Muscle of arm (tissue), 12 donors: ENCODE data around the gene PRR29. TPM values are rescaled to one million over a fixed set of nuclear protein-coding genes. Genes with fewer than 3 reads are reported as not detected.
"Not testable (repeated sequence)": the region's sequence is repeated elsewhere in the genome, so short reads cannot be mapped to it uniquely, and the experiment has no call there.

Experiments used
- DNase-seq: peaks from one replicate; pipeline ENCODE4 v3.0.0-alpha.2; 2013
- polyA plus RNA-seq, 12 donors: library from polyadenylated mRNA; unstranded; fragments of 120-200 nt; gene quantifications; one replicate each; pipeline ENCODE4 v1.2.1, GENCODE V29; 2013; ENCODE audit not compliant: insufficient read length in 12 of 12

The PRR29 gene
- polyA plus RNA-seq, 12 donors: 1.7 to 5.4 (median 2.4) TPM; not detected in 1

DNA sequence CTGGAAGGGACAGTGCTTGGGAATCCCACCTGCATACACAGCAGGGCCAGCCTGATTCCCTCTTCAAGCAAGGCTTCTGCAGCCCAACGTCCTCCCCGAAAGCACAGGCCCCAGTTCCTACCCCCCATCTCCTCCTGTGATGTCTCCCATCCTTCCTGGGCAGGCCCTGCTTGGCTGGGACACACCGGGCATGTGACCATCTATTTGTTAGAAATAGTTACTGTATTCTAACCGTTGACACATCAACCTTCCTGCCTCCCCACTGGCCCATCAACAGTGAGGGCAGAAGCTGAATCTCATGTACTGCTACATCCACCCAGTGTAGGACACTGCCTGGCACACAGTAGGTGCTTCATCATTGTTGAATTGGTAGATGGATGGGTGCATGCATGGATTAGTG, 10.7 kb downstream of the PRR29 start:
- no peak for DNase-seq

DNA sequence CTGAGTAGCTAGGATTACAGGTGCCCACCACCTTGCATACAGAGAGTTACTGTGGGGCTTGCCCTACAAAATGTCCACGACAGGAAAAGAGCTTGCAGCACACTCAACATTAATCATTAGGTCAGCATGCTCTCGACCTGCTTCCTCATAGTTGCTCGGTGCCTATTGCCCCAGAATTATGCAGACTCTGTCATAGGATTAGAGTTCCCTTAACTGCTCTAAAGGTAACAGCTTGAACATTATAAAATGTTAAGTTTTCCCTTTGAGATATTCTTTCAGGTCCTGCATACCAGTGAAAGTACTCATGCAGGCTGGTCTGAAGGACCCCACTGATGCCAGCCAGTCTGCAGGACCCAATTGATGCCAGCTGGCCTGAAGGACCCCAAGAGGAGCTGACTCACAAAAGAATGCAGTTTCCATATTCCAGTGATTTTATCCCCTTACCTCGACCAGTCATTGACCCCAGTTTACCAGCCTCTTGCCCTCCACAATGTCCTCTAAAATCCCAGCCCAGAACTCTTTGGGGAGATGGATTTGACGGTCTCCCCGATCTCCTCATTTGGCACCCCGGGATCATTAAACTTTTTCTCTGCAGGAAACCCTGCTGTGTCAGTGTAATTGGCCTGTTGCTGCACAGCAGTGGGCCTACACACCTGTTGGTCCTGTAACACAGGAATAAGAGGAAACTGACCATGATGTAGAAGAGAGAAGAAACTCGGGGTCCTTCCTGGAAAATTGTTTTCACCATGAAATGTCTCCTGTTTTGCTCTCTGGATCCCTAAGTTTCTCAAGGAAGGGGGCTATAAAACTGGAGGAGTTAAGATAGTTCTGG, 11.6 kb downstream of the PRR29 start:
- DNase-seq: no peak

DNA sequence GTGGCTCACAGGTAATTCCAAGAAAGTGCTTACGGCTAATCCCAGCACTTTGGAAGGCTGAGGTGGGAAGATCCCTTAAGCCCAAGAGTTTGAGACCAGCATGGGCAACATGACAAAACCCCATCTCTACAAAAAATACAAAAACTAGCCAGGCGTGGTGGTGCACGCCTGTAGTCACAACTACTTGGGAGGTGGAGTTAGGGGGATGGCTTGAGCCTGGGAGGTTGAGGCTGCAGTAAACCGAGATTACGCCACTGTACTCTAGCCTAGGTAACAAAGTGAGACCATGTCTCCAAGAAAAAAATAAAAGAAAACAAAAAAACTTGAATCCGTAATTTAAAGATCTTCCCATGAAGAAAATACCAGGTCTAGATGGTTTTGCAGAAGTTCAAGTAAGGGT, 17.3 kb downstream of the PRR29 start:
- no peak for DNase-seq

DNA sequence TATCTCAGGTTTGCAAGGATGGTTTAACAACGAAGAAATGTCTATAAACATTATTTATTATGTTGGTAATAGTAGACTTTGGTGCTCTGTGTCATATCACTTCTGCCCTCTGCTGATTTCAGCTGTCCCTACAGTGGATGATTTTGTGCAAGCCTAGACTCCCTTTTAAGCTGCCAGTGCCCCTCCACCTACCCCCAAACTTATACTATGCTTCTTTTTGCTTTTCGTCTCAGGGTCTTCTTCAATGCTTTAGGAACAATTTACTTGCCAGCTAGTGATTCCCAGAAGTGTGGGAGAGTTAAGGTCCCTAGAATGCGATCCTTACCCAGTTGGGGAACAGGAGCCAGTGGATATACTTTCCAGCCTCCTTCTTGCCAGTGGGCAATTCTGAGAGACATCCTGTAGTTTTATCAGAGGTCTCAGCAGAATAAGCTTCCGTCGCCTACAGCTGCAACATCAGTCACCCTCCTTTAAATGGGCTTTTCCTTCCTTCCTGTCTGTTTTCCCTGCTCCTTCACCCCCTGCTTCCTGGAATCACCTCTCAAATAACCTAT, 18.2 kb downstream of the PRR29 start:
- no peak for DNase-seq

DNA sequence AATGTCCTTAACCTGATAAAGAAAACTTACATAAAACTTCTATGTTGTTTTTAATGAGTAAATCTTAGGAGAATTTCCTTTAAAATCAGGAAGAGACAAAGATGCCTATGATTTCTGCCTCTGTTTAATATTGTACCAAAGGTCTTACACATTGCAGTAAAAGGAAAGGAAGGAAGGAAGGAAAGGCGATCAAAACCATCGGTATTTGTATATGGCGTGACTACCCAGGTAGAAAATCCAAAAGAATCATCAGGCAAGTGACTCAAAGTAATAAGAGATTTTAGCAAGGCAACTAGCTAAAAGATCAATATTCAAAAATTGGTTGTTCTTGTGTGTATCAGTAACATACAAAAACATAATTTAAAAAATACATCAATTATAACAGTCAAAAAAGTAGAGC, 18.8 kb downstream of the PRR29 start:
- DNase-seq: no peak

DNA sequence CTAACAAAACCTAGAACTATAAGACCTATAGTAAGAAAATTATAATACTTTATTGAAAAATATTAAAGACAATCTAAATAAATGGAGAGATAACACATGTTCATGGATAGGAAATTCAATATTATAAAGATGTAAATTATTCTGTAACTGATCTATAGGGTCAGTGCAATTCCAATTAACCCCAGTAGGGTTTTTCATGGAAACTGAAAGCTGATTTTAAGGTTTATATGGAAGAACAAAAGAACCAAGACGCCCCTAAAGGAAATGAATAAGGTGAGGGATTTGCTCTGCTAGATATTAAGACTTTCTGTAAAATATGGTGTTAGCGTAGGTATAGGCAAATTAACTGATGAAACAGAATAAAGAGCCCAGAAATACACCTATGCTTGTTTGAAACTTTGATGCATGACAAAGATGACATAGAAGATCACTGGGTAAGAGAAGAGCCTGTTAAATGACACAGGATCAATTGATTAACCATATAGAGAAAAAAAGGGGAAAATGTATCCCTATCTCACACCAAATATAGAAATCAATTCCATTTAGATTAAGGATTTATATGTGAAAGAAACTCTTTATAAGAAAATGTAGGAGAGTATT, 19.3 kb downstream of the PRR29 start:
- DNase-seq: no peak

DNA sequence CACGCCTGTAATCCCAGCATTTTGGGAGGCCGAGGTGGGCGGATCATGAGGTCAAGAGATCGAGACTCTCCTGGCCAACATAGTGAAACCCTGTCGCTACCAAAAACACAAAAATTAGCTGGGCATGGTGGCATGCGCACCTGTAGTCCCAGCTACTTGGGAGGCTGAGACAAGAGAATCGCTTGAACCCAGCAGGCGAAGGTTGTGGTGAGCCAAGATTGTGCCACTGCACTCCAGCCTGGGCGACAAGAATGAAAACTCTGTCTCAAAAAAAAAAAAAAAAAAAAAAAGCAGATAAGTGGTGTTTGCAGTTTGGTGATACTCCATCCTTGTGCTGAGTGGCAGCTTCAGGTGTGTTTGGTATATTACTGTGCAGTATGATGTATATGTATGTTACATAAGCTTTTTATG, 21.4 kb downstream of the PRR29 start:
- not testable (repeated sequence) for DNase-seq

DNA sequence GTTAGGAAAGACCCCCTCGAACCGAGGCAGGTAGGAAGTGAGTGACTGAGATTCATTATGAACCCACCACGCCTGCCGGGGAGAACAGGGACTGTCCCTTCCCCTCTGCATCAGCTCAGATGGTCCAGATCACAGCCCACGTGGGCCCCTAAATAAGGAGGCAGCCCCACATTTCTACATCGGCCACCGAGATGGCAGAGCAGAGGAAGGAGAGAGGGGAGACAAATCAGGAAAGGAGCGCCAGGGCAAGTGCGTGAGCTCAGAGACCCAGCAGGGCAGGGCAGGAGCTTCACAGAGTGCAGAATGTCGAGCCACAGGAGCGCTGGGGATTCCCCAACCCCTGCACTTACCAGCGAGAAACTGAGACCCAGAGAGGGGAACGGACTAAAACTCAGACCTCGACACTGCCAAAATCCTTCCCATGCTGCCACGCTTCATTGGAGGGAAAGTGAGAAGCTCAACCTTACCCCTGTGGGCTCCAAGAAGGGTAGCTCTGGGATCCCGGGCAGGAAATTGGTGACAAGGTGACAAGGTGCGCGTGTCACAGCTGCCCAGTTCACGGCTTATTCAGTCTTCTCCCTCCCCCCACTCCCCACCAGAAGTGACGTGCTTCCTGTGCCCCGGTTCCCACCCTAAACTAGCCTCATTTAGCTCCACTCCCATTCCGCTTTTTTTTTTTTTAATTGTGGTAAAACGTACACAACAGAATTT, 22.1 kb downstream of the PRR29 start, which contains the start of gene ICAM2:
TSS of gene ICAM2 (minus strand) at position 578 of the 711 bp plus-strand sequence. CDS start 13,942 bp downstream, outside the sequence.
- DNase-seq: no peak

DNA sequence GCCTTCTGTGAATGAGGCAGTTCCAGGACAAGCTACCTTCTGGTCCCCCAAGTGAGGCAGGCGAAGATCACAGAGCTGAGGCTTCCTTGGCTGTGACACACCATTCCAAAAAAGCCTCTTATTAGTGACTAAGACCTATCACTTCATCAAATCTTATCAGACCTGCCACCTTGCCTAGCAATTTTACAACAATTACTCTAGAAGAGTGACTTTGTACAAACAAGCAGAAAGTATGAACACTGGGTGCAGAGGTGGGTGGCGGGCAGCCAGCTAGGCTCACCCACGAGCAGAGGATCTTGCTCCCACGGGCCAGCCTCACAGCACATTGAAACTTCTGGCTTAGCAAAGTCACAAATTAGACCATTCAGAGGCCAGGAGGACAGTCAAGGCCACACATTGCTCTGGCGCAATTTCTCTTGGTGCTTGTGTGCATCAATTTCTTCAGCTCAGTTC, 24.5 kb downstream of the PRR29 start:
- DNase-seq: no peak

DNA sequence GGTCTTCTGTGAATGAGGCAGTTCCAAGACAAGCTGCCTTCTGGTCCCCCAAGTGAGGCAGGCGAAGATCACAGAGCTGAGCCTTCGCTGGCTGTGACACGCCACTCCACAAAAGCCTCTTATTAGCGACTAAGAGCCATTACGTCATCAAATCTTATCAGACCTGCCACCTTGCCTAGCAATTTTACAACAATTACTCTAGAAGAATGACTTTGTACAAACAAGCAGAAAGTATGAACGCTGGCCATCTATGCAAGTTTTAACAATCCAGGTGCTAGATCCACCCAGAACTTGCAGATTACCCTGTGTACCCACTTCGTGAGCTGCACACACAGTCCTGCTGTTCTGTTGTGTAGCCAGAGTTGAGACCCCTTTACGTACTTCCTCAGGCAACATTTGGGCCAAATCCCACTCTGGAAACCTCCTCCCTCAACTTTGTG, 26.1 kb downstream of the PRR29 start:
- no peak for DNase-seq

DNA sequence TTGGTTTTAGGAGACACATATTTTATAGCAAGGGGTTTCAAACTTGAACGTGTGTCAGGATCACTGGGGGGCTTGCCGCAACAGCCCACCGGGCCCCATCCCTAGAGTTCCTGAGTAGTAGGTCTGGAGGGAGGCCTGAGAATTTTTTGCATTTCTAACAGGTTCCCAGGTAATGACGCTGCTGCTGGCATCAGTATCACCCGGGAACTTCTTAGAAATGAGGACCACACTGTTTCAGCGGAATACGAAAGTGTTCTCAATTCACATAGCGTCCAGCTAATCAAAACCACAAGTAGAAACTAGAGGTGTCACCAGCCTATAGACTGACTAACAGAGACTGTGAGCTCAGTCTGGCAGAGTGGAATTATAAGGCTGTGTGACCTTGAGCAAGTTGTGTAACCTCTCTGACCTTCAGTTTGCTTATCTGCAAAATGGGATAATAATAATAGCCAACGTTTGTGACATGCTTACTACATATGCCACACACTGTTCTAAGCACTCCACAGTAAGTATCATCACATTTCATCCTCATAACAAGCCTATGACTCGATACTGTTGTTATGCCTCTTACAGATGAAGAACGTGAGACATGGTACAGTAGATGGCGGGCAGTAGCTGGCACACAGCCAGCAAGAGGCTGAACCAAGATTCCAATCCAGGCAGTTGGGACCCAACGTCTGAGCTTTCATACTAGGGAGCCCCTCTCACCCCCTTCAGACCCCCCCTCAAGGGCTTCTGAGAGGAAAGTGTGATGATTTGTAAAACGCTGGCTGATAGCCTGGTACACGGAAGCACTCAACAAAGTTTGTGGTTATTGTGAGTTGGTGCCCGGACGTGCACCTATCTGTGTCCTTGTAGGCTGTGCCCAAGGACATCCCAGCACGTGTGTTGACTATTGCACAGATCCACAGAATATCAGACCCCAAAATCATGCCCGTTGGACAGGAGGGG, 26.9 kb downstream of the PRR29 start:
- no peak for DNase-seq

DNA sequence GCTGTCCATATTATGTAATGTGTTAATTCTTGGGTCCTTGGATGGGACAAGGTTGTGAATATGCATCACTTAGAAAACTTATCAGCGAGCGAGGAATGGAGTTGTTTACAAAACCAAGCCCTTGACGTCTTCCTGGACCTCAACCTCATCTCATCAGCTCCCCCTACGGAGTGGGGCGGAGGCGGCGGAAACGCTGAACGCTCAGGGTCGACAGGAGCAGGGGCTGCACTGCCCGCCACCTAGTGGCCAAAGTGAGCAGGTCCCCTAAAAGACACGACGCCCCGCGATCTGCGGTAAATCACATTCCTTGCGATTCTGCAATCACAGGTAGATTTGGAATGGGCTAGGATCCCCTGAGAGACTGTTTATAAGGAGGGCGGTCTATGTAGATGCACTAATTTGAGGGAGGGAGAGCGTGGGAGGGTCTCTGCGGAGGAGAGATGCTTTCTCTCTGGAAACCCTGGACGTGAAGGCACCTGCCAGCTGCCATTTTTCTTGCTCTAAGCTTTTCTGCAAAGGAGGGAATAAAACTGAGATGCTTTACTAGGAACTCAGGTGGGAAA, 27.7 kb downstream of the PRR29 start:
- peak; percentile 51 for DNase-seq

DNA sequence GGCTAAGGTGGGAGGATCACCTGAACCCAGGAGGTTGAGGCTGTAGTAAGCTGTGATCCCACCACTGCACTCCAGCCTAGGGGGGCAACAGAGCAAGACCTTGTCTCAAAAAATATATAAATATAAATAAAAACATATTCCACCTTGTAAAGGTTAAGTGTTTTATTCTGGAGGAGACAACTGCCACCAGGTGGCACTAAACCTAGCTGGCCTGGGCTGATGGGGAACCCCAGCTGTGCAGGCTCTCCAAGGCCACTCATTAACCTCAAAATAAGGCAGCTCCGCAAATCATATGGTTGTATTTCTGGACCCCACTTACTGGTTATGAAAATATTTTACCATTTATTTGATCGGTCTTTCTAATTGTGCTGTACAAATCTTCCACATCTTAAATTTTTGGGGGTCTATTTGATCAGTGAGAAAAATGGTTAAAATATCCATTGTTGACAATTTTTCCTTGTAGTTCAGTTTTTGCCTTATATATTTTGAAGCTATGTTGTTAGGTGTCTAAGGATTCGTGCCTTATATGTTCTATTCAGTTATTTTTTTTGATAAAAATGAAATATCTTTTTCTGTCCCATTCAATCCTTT, 30.8 kb downstream of the PRR29 start:
- peak; percentile 61 for DNase-seq

DNA sequence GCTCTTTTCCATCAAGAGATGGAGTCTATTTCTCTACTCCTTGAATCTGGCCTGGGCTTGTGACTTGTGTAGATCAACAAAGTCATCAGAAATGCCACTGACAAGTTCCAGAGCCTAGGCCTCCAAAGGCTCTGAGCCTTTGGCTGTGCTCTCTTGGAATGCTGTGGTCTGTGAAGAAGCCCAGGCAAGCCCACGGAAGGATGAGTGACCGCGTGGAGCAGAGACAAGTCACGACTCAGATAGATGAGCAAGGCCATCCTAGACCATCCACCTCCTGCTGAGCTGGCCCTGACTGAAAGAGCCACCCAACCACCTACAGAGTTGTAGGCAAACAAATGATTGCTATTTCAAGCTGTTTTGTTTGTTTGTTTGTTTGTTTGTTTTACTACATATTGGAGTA, 33.9 kb downstream of the PRR29 start:
- no peak for DNase-seq

DNA sequence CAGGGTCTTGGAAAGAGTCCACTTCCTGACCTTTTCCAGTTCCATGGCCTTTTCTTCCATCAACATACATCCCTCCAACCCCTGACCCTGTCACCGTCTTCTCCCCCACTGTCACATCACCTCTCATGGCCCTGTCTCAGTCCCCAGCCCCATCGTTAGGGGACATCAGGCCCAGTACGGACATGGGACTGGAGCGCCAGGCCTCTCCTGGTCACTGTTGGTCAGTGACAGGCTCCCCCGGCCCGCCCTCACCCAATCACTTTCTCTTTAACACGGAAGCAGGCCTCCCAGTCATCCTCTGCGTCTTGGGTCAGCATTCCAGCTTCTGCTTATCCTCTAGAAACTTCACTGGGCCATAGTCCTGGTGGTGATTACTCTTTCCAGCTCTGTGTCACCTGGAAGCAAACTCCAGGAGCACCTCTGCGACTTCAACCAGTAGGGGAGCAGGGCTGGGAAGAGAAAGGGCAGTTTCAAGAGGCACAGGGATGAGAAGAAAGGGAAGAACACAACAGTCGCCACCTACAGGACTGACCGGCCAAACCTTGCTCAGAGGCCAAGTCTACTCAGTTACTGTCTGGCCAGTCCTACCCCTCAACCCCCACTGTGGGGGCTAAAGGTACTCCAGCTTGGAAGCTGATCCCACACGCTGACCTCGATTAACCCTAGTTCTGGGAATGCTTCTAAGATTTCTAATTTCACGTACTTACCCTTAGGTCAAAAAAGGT, 38.2 kb downstream of the PRR29 start:
- no peak for DNase-seq

DNA sequence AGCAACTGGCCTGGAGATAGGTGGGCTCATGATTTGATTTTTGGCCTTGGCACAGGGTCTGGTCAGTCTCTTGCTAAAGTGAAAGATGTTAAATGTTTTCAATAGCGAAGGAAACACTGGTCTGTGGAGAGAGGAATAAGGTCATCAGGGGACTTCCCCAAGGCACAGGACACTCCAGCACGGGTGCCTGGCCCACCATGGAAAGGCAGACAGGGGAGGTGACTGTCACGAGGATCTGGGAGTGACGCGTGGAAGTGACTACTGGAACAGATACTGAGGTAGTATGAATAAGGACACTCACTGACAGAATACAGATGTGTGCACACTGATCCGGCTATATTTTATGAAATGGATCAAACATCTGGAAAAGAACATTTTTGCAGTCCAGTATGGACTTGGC, 39.0 kb downstream of the PRR29 start:
- DNase-seq: no peak

DNA sequence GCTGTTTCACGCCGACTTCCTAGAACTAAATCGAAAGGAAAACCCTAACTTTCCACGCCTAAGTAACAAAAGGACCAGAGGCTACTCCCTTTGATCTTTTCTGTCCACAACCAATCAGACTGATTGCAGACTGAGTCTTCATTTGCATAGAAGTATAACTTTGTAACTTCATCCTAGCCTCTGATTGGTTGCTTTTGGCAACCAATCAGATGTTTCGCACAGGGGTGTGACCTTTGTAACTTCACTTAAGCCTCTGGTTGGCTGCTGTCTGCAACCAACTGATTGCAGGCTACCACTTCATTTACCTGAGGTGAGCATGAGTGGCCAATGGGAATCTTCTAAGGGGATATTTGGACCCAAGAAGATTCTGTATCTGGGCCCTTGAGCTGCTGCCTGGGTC, 39.7 kb downstream of the PRR29 start:
- no peak for DNase-seq

DNA sequence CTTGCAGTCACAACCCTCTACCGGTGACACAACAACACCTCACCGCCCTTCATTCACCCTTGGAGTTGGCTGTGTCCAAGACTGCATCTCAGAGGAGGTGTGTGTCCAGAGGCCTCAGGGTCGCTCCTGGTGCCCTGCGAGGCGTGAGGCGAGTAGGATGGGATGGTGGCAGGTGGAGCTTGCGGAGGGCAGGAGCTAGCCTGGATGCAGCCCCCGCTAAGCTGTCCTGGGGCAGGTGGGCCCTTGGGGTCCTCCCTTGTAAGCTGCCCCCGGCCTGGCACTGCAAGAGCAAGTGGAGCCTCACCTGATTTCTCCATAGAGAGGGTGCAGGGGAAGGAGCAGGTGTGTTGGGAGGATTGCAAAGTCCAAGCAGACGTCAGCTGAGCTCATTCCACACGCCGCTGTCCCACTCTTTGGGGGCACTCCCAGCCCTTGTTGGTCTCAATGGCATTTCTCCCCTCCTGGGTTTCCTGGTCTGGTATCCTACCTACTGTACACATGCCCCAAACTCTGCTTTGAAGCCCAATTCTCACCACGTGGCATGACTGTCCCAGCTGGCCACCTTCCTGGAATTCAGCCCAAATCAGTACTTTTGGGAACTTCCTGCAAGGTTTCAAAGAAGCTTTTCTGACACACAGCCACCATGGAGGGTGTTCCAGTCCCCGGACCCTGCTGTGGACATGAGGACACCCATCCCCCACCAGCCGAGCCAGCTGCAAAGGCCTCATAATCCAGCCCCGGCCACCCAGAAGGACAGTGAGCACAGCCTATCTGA, 40.4 kb downstream of the PRR29 start:
- DNase-seq: no peak

DNA sequence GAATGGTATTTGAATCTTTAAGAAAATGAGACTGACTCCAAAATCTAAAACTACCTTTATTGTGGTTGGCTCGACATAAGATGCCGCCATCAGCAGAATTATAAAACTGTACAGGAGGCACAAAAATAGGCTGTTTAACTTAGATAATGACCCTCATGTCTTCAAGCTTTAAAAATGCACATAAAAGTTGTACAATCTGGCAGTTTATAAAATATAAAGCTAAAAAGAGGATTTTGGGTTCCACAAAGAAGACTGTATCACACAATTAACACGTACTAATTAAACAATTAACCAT, 40.9 kb downstream of the PRR29 start:
- DNase-seq: no peak
